HS-27A (cell line): ENCODE results near the gene BTNL8.

Experiments
- DNase-seq: peaks from one replicate; pipeline ENCODE4 v3.0.0-alpha.2; 2012; ENCODE audit warnings: low read depth, missing footprints

The BTNL8 gene, protein sequence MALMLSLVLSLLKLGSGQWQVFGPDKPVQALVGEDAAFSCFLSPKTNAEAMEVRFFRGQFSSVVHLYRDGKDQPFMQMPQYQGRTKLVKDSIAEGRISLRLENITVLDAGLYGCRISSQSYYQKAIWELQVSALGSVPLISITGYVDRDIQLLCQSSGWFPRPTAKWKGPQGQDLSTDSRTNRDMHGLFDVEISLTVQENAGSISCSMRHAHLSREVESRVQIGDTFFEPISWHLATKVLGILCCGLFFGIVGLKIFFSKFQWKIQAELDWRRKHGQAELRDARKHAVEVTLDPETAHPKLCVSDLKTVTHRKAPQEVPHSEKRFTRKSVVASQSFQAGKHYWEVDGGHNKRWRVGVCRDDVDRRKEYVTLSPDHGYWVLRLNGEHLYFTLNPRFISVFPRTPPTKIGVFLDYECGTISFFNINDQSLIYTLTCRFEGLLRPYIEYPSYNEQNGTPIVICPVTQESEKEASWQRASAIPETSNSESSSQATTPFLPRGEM

GRCh38 chr5:180898621-180899246 is at the start of gene BTNL8:
BTNL8 (plus strand) TSS chr5:180899159; CDS start chr5:180899311, 152 bp downstream.
- DNase-seq, result no peak

DNA sequence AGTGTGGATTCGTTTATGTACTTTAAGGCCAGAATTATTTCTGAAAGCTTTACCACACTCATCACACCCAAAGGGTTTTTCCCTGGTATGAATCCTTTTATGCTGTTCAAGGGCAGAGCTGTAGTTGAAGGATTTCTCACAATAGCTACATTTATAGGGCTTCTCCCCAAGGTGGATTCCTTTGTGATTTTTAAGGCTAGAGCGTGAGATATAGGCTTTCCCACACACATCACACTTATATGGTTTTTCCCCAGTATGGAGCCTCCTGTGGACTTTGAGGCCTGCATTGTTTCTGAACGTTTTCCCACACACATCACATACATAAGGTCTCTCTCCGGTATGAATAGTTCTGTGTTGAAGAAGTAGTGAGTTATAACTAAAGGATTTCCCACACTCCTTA is 49.1 kb upstream of the BTNL8 start:
- DNase-seq, result no peak

DNA sequence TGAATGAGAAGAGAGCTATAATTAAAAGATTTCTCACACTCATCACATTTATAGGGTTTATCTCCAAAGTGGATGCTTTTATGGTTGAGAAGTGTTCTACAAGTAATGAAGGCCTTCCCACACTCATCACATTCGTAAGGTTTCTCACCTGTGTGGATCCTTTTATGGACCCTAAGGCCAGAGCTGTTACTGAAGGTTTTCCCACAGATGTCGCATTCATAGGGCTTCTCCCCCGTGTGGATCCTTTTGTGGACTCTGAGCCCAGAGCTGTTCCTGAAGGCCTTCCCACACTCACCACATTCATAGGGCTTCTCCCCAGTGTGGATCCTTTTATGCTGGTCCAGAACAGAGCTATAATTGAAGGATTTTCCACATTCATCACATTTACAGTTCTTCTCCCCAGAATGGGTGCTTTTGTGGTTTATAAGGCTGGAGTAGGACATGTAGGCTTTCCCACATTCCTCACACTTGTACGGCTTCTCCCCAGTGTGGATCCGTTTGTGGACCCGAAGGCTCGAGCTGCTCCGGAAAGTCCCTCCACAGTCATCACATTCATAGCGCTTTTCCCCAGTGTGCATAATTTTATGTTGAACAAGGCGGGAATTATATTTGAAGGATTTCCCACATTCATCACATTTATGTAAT is 48.4 kb upstream of the BTNL8 start:
- DNase-seq, result no peak

- no peak for DNase-seq
These were observed 46.5 kb upstream of the BTNL8 start for GRCh38 chr5:180852495-180852894.

DNA sequence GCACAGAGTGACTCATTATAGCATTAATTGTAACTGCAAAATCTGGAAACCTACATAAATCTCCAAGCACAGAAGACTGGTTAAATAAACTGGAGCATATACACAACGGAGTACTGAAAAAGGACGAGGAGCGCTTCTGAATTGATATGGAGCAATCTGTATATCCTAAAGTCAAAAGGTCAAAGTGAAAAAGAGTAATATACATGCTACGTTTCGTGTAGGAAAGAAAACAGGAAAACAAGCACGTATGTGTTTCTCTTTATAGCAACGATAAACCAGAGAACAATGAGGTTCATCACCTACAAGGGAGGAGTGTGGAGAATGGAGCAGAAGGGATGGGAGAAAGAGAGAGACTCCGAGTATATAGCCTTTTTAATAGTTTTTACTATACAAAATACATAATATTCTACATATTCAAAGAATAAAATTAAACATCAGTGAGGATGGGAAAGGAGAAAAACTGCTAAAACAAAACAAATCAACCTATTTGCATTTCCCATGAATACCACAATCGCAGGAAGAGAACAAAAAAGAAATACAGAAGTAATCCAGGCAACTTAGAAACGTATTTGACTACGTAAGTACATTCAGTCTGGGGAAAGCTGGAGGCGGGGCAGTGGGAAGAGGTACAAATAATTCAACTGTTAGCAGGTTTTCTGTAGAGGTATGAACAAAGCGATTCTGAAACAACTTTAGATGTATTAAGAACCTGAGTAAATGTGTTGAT is 45.7 kb upstream of the BTNL8 start:
- DNase-seq, result no peak

- no peak for DNase-seq
These were observed 45.1 kb upstream of the BTNL8 start for GRCh38 chr5:180853848-180854176.

DNA sequence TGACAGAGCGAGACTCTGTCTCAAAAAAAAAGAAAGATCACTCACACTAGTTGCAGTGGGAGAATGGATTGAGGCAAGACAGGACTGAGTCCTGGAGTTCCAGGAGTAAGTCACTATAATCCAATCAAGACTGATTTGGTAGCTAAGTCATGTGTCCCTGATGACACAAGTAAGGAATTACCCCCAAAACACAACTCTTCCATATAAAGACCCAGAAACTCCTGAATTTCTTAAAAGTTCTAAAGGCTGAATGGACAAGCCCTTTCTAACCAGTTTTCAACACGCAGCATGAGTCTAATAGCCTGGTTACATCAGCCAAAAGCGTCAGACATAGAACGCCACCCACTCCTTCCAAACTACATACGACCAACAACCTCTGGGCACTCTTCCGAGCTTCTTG is 40.4 kb upstream of the BTNL8 start:
- DNase-seq, result no peak

- no peak for DNase-seq
These were observed 38.6 kb upstream of the BTNL8 start for GRCh38 chr5:180860273-180860886.

- DNase-seq, result peak; percentile 46
These were observed 37.8 kb upstream of the BTNL8 start, which contains the start of gene ZFP62 for GRCh38 chr5:180860887-180861822. ZFP62 (minus strand) TSS chr5:180861276; CDS start chr5:180861219, 57 bp downstream.

- DNase-seq, result no peak
These were observed 36.3 kb upstream of the BTNL8 start for GRCh38 chr5:180862645-180863044.

- no peak for DNase-seq
These were observed 32.8 kb upstream of the BTNL8 start for GRCh38 chr5:180865981-180866695.

GRCh38 chr5:180866985-180867384 is 32.0 kb upstream of the BTNL8 start:
- no peak for DNase-seq

- DNase-seq, result peak; percentile 24
These were observed 30.0 kb upstream of the BTNL8 start for GRCh38 chr5:180868960-180869359.

DNA sequence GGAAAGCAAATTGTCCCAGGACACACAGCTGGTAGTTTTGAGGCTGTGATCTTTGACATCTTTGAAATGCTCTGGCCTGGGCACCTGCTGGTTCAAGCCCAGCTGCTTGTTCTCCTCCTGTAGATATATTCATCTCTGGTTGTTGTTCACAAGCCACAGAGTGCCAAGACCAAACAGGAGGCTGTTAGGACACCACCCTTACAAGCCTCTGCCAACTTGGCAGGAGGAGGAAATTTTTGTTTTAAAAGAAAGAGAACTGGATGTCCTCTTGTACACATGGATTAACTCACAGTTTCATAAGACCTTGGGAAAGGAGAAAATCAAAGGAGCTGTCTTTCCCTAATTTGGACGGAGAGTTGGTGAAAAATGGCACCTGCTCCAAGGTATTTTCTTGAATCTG is 29.4 kb upstream of the BTNL8 start:
- no peak for DNase-seq

GRCh38 chr5:180870276-180871068 is 28.5 kb upstream of the BTNL8 start:
- DNase-seq, result no peak

DNA sequence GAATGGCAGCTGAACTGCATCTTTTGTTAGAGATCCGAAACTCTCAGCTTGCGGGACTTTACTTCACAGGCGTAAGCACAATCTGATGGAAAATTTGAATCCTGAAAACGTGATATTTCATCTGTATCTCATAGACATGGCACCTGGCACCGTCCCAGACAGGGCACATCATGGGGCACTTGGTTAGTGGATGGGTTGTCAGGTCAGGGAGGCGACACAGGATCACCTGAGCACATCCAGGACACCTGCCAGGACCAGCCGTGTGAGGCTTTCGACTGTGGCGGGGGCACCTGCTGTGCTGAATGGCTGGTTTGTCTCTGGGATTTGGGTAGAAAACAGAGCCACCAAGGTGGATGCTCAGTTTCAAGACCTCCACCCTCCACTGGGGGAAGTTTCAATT is 26.5 kb upstream of the BTNL8 start:
- DNase-seq, result no peak

DNA sequence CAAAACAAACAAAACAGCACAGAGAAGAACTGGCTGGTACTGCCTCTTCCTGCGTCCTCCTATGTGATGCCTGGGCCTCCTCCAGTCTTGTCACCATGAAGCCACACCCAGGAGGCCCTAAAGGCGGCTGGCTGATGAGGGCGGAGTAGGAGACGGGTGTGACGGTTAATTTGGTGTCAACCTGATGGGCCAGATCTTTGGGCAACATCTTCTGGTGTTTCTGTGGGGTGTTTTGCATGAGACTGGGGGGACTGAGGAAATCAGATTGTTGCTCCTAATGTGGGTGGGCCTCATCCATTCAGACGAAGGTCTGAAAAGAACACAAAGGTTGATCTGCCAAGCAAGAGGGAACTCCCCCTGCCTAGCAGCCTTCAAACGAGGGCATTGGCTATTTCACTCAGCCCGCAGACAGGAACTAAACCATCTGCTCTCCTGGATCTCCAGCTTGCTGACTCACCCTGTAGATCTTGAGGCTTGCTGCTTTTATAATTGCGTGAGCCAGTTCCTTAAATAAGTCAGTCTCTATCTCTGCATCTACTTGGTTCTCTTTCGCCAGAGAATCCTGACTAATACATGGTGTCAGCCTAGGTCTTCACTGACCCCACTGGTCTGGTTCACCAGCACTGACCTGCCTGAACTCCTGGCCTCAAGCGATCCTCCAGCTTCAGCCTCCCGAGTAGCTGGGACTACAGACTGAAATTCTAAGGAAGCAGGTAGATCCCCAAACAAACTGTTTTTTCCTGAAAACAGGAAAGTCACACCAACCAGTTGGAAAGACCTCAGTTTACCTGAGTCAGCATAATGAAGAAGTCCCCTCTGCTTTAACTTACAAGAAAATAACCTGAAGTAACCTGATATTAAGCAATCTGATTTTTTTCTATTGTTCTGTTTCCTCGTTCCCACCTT is 25.1 kb upstream of the BTNL8 start:
- no peak for DNase-seq
